Stimulated activated naive B cell treated with anti-CD40 and anti-IgM and Interleukin-4, amounts not matched to agents 10 μg/mL and 1 μg/mL and 100 μg/mL, for 72 hours (primary cell): ENCODE data around the gene PLPP1.

Experiments
- ATAC-seq, 2 donors: fragments of 150-1000 bp; cut with Tn5 transposase; replicated peaks; 2 replicates each; pipeline ENCODE4 v1.10.0; 2021; ENCODE audit warnings: moderate library complexity in 1 of 2
- DNase-seq: peaks from one replicate; pipeline ENCODE4 v3.0.0; 2021
- H3K27ac Mint-ChIP-seq: one replicate; pipeline ENCODE4 v1.8.0; 2022; ENCODE audit warnings: mild to moderate bottlenecking, mixed read lengths
- H3K27me3 Mint-ChIP-seq, 2 donors: one replicate each; pipeline ENCODE4 v1.8.0; 2022; ENCODE audit warnings: mixed read lengths in 2 of 2
- H3K36me3 Mint-ChIP-seq, 2 donors: one replicate each; pipeline ENCODE4 v1.8.0; 2022; ENCODE audit warnings: mixed read lengths in 2 of 2, mild to moderate bottlenecking in 1 of 2
- H3K4me1 Mint-ChIP-seq, 2 donors: one replicate each; pipeline ENCODE4 v1.8.0; 2022; ENCODE audit warnings: mixed read lengths in 2 of 2, mild to moderate bottlenecking in 1 of 2
- H3K4me3 Mint-ChIP-seq, 2 donors: one replicate each; pipeline ENCODE4 v1.8.0; 2022; ENCODE audit warnings: mild to moderate bottlenecking in 2 of 2, mixed read lengths in 2 of 2, moderate library complexity in 1 of 2
- H3K9me3 Mint-ChIP-seq, 2 donors: one replicate each; pipeline ENCODE4 v1.8.0; 2022; ENCODE audit warnings: mixed read lengths in 2 of 2, mild to moderate bottlenecking in 1 of 2

The PLPP1 gene

GRCh38 chr5:55467862-55468551, 66.8 kb downstream of the PLPP1 start:
- ATAC-seq (no peak), DNase-seq (no peak)
- H3K4me3 Mint-ChIP-seq, result no peak overlapping the region
- no peaks in the 10 kb centered on the region for H3K4me1 Mint-ChIP-seq
- H3K27ac Mint-ChIP-seq, result no peak overlapping the region
- peaks cover 1 to 26% of the 10 kb centered on the region in 2 donors for H3K36me3 Mint-ChIP-seq
- H3K27me3 Mint-ChIP-seq, result no peaks in the 10 kb centered on the region
- H3K9me3 Mint-ChIP-seq, result no peaks in the 10 kb centered on the region

GRCh38 chr5:55463613-55464012, 71.2 kb downstream of the PLPP1 start:
- H3K4me1 Mint-ChIP-seq, result no peaks in the 10 kb centered on the region
- DNase-seq (no peak), ATAC-seq (no peak)
- no peak overlapping the region for H3K27ac Mint-ChIP-seq
- peaks cover 6 to 24% of the 10 kb centered on the region in 2 donors for H3K36me3 Mint-ChIP-seq
- no peaks in the 10 kb centered on the region for H3K9me3 Mint-ChIP-seq
- no peak overlapping the region for H3K4me3 Mint-ChIP-seq
- no peaks in the 10 kb centered on the region for H3K27me3 Mint-ChIP-seq

- Mint-ChIP-seq H3K27ac (no peak overlapping the region), H3K4me3 (no peak overlapping the region), H3K4me1 (peaks cover 0 to 5% of the 10 kb centered on the region in 2 donors), H3K36me3 (peaks cover 6 to 12% of the 10 kb centered on the region in 2 donors), H3K27me3 (no peaks in the 10 kb centered on the region), H3K9me3 (no peaks in the 10 kb centered on the region)
- no peak for ATAC-seq
- no peak for DNase-seq
These were observed 75.2 kb downstream of the PLPP1 start for GRCh38 chr5:55459572-55459971.

GRCh38 chr5:55456216-55456895, 78.4 kb downstream of the PLPP1 start:
- Mint-ChIP-seq H3K4me3 (no peak overlapping the region), H3K27me3 (no peaks in the 10 kb centered on the region), H3K4me1 (peaks cover 0 to 10% of the 10 kb centered on the region in 2 donors), H3K36me3 (peaks cover 7 to 10% of the 10 kb centered on the region in 2 donors), H3K9me3 (no peaks in the 10 kb centered on the region), H3K27ac (no peak overlapping the region)
- DNase-seq (no peak), ATAC-seq (no peak)

GRCh38 chr5:55454282-55454681, 80.5 kb downstream of the PLPP1 start:
- ATAC-seq (no peak), DNase-seq (no peak)
- H3K4me3 Mint-ChIP-seq, result no peak overlapping the region
- H3K4me1 Mint-ChIP-seq, result peaks cover 0 to 10% of the 10 kb centered on the region in 2 donors
- H3K27ac Mint-ChIP-seq, result no peak overlapping the region
- H3K27me3 Mint-ChIP-seq, result no peaks in the 10 kb centered on the region
- peaks cover 7 to 16% of the 10 kb centered on the region in 2 donors for H3K36me3 Mint-ChIP-seq
- H3K9me3 Mint-ChIP-seq, result no peaks in the 10 kb centered on the region

- peaks cover 0 to 10% of the 10 kb centered on the region in 2 donors for H3K4me1 Mint-ChIP-seq
- DNase-seq (no peak), ATAC-seq (no peak)
- no peaks in the 10 kb centered on the region for H3K9me3 Mint-ChIP-seq
- H3K27me3 Mint-ChIP-seq, result no peaks in the 10 kb centered on the region
- H3K4me3 Mint-ChIP-seq, result no peak overlapping the region
- peaks cover 4 to 13% of the 10 kb centered on the region in 2 donors for H3K36me3 Mint-ChIP-seq
- H3K27ac Mint-ChIP-seq, result no peak overlapping the region
These were observed 81.6 kb downstream of the PLPP1 start for GRCh38 chr5:55453211-55453610.

GRCh38 chr5:55451976-55452375, 82.8 kb downstream of the PLPP1 start:
- DNase-seq, result no peak
- Mint-ChIP-seq H3K27me3 (no peaks in the 10 kb centered on the region), H3K4me3 (no peak overlapping the region), H3K36me3 (peaks cover 4 to 12% of the 10 kb centered on the region in 2 donors), H3K9me3 (no peaks in the 10 kb centered on the region), H3K27ac (no peak overlapping the region), H3K4me1 (peaks cover 0 to 10% of the 10 kb centered on the region in 2 donors)
- no peak for ATAC-seq

- Mint-ChIP-seq H3K27ac (no peak overlapping the region), H3K9me3 (no peaks in the 10 kb centered on the region), H3K27me3 (no peaks in the 10 kb centered on the region), H3K36me3 (peaks cover 4 to 13% of the 10 kb centered on the region in 2 donors), H3K4me3 (no peak overlapping the region), H3K4me1 (peaks cover 0 to 10% of the 10 kb centered on the region in 2 donors)
- DNase-seq, result no peak
- no peak for ATAC-seq
These were observed 84.6 kb downstream of the PLPP1 start for GRCh38 chr5:55450050-55450765.

- H3K27me3 Mint-ChIP-seq, result no peaks in the 10 kb centered on the region
- H3K27ac Mint-ChIP-seq, result no peak overlapping the region
- DNase-seq (no peak), ATAC-seq (no peak)
- H3K4me1 Mint-ChIP-seq, result no peaks in the 10 kb centered on the region
- H3K9me3 Mint-ChIP-seq, result no peaks in the 10 kb centered on the region
- peaks cover 0 to 12% of the 10 kb centered on the region in 2 donors for H3K36me3 Mint-ChIP-seq
- H3K4me3 Mint-ChIP-seq, result no peak overlapping the region
These were observed 88.0 kb downstream of the PLPP1 start for GRCh38 chr5:55446640-55447351.

- H3K27me3 Mint-ChIP-seq, result no peaks in the 10 kb centered on the region
- H3K4me3 Mint-ChIP-seq, result no peak overlapping the region
- no peak overlapping the region for H3K27ac Mint-ChIP-seq
- H3K9me3 Mint-ChIP-seq, result no peaks in the 10 kb centered on the region
- no peak for DNase-seq
- peaks cover 0 to 7% of the 10 kb centered on the region in 2 donors for H3K4me1 Mint-ChIP-seq
- no peak for ATAC-seq
- peaks cover 0 to 12% of the 10 kb centered on the region in 2 donors for H3K36me3 Mint-ChIP-seq
These were observed 89.0 kb downstream of the PLPP1 start for GRCh38 chr5:55445791-55446190.

GRCh38 chr5:55441954-55442353, 92.8 kb downstream of the PLPP1 start:
- Mint-ChIP-seq H3K36me3 (peaks cover 8 to 27% of the 10 kb centered on the region in 2 donors), H3K4me3 (no peak overlapping the region), H3K27ac (no peak overlapping the region), H3K9me3 (no peaks in the 10 kb centered on the region), H3K4me1 (peaks cover 16 to 31% of the 10 kb centered on the region in 2 donors), H3K27me3 (no peaks in the 10 kb centered on the region)
- no peak for DNase-seq
- no peak for ATAC-seq

- Mint-ChIP-seq H3K27me3 (no peaks in the 10 kb centered on the region), H3K36me3 (peaks cover 10 to 29% of the 10 kb centered on the region in 2 donors), H3K9me3 (peaks cover 0 to 2% of the 10 kb centered on the region in 2 donors), H3K27ac (peak overlapping the region; percentile 83), H3K4me1 (peaks cover 16 to 31% of the 10 kb centered on the region in 2 donors), H3K4me3 (no peak overlapping the region)
- no peak for DNase-seq
- no peak for ATAC-seq
These were observed 93.5 kb downstream of the PLPP1 start for GRCh38 chr5:55441107-55441771.

- H3K27ac Mint-ChIP-seq, result peak overlapping the region; percentile 80
- H3K4me3 Mint-ChIP-seq, result peak overlapping the region in 1 of 2 donors; percentile 53
- DNase-seq, result no peak
- peaks cover 16 to 31% of the 10 kb centered on the region in 2 donors for H3K4me1 Mint-ChIP-seq
- H3K27me3 Mint-ChIP-seq, result no peaks in the 10 kb centered on the region
- H3K9me3 Mint-ChIP-seq, result peaks cover 6% of the 10 kb centered on the region in 2 donors
- ATAC-seq, result peak; percentile 71 to 83
- peaks cover 19 to 39% of the 10 kb centered on the region in 2 donors for H3K36me3 Mint-ChIP-seq
These were observed 94.5 kb downstream of the PLPP1 start for GRCh38 chr5:55440188-55440646.
